H1 (cell line): ENCODE results near the gene SGK1. TPM values are rescaled to one million over a fixed set of nuclear protein-coding genes. Genes with fewer than 3 reads are reported as not detected.

ENCODE experiments used
- CTCF ChIA-PET: fragments of 300-600 bp; sonication (Branson Sonifier 250); formaldehyde crosslinking; loops from one replicate; lab custom pipeline; 2021; ENCODE audit not compliant: partially characterized antibody; lab: Charles Lee
- POLR2A ChIA-PET: fragments of 300-600 bp; sonication (Branson Sonifier 250); formaldehyde crosslinking; loops from one replicate; lab custom pipeline; 2021; ENCODE audit warnings: inconsistent platforms; ENCODE audit not compliant: partially characterized antibody; lab: Charles Lee
- DNase-seq, 2 experiments: peaks; one replicate each; pipeline versions ENCODE4 v3.0.0 to v3.0.0-alpha.2; 2010 to 2022; ENCODE audit warnings: low spot score in 2 of 2, low read depth in 1 of 2, mixed read lengths in 1 of 2
- FAIRE-seq: peaks from 2 replicates; lab custom pipeline; 2011; peaks lifted over from hg19 to GRCh38; lab: Jason Lieb, UNC
- H2AFZ ChIP-seq: 2 replicates; pipeline ENCODE4 v1.8.1; 2012; ENCODE audit warnings: low read length, inconsistent platforms
- H2AK5ac ChIP-seq: 2 replicates; pipeline ENCODE4 v1.6.1; 2013; ENCODE audit warnings: low read depth, low read length
- H2BK120ac ChIP-seq: replicated peaks from 2 replicates; pipeline ENCODE3; 2013; ENCODE audit warnings: low read depth, low read length, inconsistent platforms
- H2BK12ac ChIP-seq: 2 replicates; pipeline ENCODE4 v1.6.1; 2013; ENCODE audit warnings: low read depth, low read length
- H2BK15ac ChIP-seq: 2 replicates; pipeline ENCODE4 v1.6.1; 2013; ENCODE audit warnings: low read length
- H2BK20ac ChIP-seq: 2 replicates; pipeline ENCODE4 v1.6.1; 2013; ENCODE audit warnings: low read length
- H2BK5ac ChIP-seq: 2 replicates; pipeline ENCODE4 v1.6.1; 2013; ENCODE audit warnings: low read depth, low read length
- H3K14ac ChIP-seq: 2 replicates; pipeline ENCODE4 v1.6.1; 2013; ENCODE audit warnings: inconsistent platforms; ENCODE audit not compliant: insufficient read length
- H3K18ac ChIP-seq: 2 replicates; pipeline ENCODE4 v1.6.1; 2013; ENCODE audit warnings: low read length; ENCODE audit errors: extremely low read depth
- H3K23ac ChIP-seq: 2 replicates; pipeline ENCODE4 v1.6.1; 2013; ENCODE audit warnings: inconsistent platforms; ENCODE audit not compliant: insufficient read length
- H3K23me2 ChIP-seq: 2 replicates; pipeline ENCODE4 v1.6.1; 2013; ENCODE audit warnings: low read depth, low read length
- H3K27ac ChIP-seq: 2 replicates; pipeline ENCODE4 v1.6.1; 2011; ENCODE audit warnings: low read depth, low read length, inconsistent platforms
- H3K27me3 ChIP-seq, 4 experiments: replicated peaks in 1 of 4; 1 replicate in 1 of 4; 2 replicates in 3 of 4; pipeline versions ENCODE4 v1.6.1 to v1.8.1; 2011 to 2013; ENCODE audit warnings: low read length in 3 of 4, mild to moderate bottlenecking in 3 of 4, inconsistent platforms in 2 of 4, mixed read lengths in 2 of 4, moderate library complexity in 1 of 4; ENCODE audit not compliant: control insufficient read depth in 3 of 4, insufficient read depth in 3 of 4; ENCODE audit errors: extremely low read depth in 1 of 4
- H3K36me3 ChIP-seq, 4 experiments: 2 replicates each; pipeline versions ENCODE4 v1.6.1 to v1.8.1; 2011 to 2013; ENCODE audit warnings: mild to moderate bottlenecking in 4 of 4, low read length in 3 of 4, moderate library complexity in 2 of 4, control low read depth in 1 of 4, inconsistent platforms in 1 of 4; ENCODE audit not compliant: insufficient read depth in 4 of 4, control insufficient read depth in 2 of 4
- H3K4ac ChIP-seq: replicated peaks from 2 replicates; pipeline ENCODE3; 2013; ENCODE audit warnings: low read length, low read depth, mixed read lengths, inconsistent platforms; ENCODE audit not compliant: insufficient read length
- H3K4me1 ChIP-seq, 4 experiments: replicated peaks in 1 of 4; 1 replicate in 1 of 4; 2 replicates in 3 of 4; pipeline versions ENCODE4 v1.6.1 to v1.8.1; 2011 to 2013; ENCODE audit warnings: low read length in 3 of 4, inconsistent platforms in 2 of 4, mixed read lengths in 1 of 4; ENCODE audit not compliant: insufficient read depth in 4 of 4, control insufficient read depth in 3 of 4
- H3K4me2 ChIP-seq, 2 experiments: 2 replicates each; pipeline versions ENCODE4 v1.6.1 to v1.8.1; 2011 to 2013; ENCODE audit warnings: low read depth in 2 of 2, low read length in 2 of 2, control low read depth in 1 of 2, inconsistent platforms in 1 of 2, mild to moderate bottlenecking in 1 of 2; ENCODE audit not compliant: insufficient read depth in 1 of 2
- H3K4me3 ChIP-seq, 4 experiments: fragments of 200-600, 300-600 bp in 1 of 4; sonication (generic), shearing (Covaris generic), sonication (Bioruptor Twin) in 1 of 4; 2 replicates each; pipeline versions ENCODE4 v1.5.1 to v1.8.1; 2011 to 2016; ENCODE audit warnings: low read length in 4 of 4, low read depth in 3 of 4, control low read depth in 2 of 4, inconsistent platforms in 2 of 4, mild to moderate bottlenecking in 2 of 4, mixed read lengths in 1 of 4, moderate library complexity in 1 of 4; ENCODE audit not compliant: insufficient read depth in 2 of 4; ENCODE audit errors: extremely low read depth in 1 of 4
- H3K56ac ChIP-seq: replicated peaks from 2 replicates; pipeline ENCODE3; 2013; ENCODE audit warnings: low read depth, mild to moderate bottlenecking, mixed read lengths, low read length, inconsistent platforms; ENCODE audit not compliant: insufficient read length
- H3K79me1 ChIP-seq: 2 replicates; pipeline ENCODE4 v1.6.1; 2013; ENCODE audit warnings: low read depth, low read length, control low read depth
- H3K79me2 ChIP-seq, 2 experiments: 2 replicates each; pipeline versions ENCODE4 v1.6.1 to v1.8.1; 2012 to 2013; ENCODE audit warnings: low read length in 2 of 2, mild to moderate bottlenecking in 2 of 2, inconsistent platforms in 1 of 2; ENCODE audit not compliant: insufficient read depth in 2 of 2, control insufficient read depth in 1 of 2
- H3K9ac ChIP-seq, 4 experiments: replicated peaks in 1 of 4; 1 replicate in 1 of 4; 2 replicates in 3 of 4; pipeline versions ENCODE4 v1.6.1 to v1.8.1; 2011 to 2013; ENCODE audit warnings: low read depth in 3 of 4, low read length in 3 of 4, control low read depth in 2 of 4, mild to moderate bottlenecking in 2 of 4, moderate library complexity in 2 of 4, inconsistent platforms in 1 of 4; ENCODE audit errors: extremely low read depth in 1 of 4
- H3K9me3 ChIP-seq, 2 experiments: 2 replicates each; pipeline versions ENCODE4 v1.6.1 to v1.8.1; 2012 to 2013; ENCODE audit warnings: mild to moderate bottlenecking in 2 of 2, moderate library complexity in 2 of 2, control low read depth in 1 of 2, inconsistent platforms in 1 of 2, low read depth in 1 of 2, low read length in 1 of 2, mixed read lengths in 1 of 2; ENCODE audit not compliant: insufficient read depth in 2 of 2
- H4K20me1 ChIP-seq, 2 experiments: replicated peaks in 1 of 2; 2 replicates each; pipeline versions ENCODE3 to v1.8.1; 2011 to 2013; ENCODE audit warnings: inconsistent platforms in 2 of 2, low read length in 2 of 2, mild to moderate bottlenecking in 1 of 2; ENCODE audit not compliant: insufficient read depth in 2 of 2, control insufficient read depth in 1 of 2
- H4K5ac ChIP-seq: 2 replicates; pipeline ENCODE4 v1.6.1; 2013; ENCODE audit warnings: low read length, low read depth, mixed read lengths, inconsistent platforms; ENCODE audit not compliant: insufficient read length
- H4K8ac ChIP-seq: 2 replicates; pipeline ENCODE4 v1.8.0; 2013; ENCODE audit warnings: mild to moderate bottlenecking, moderate library complexity, low read length, inconsistent platforms; ENCODE audit not compliant: insufficient read depth; ENCODE audit errors: extremely low read depth
- H4K91ac ChIP-seq: replicated peaks from 2 replicates; pipeline ENCODE3; 2013; ENCODE audit warnings: low read length, mixed read lengths, inconsistent platforms; ENCODE audit not compliant: insufficient read length
- TBP ChIP-seq: IDR thresholded peaks from 2 replicates; pipeline ENCODE4 v1.6.1; 2011; ENCODE audit warnings: low read depth, low read length, improper control_type of control experiment
- WGBS, 2 experiments: shearing (Covaris generic) in 1 of 2; methylation state at CpG; one replicate each; pipeline versions ENCODE4 v1.1.6 to v1.1.7; 2013 to 2015; ENCODE audit warnings: low lambda C conversion rate in 2 of 2, mixed read lengths in 2 of 2, inconsistent platforms in 1 of 2, low coverage in 1 of 2, missing lambda C conversion rate in 1 of 2; ENCODE audit not compliant: insufficient replicate concordance in 2 of 2, insufficient coverage in 1 of 2, insufficient read length in 1 of 2; ENCODE audit errors: extremely low coverage in 1 of 2, missing lambda C conversion rate in 1 of 2; 5-methylcytosine and 5-hydroxymethylcytosine counted together
- polyA plus RNA-seq, 7 experiments: library from polyadenylated mRNA; depleted of rRNA in 3 of 7; stranded (reverse) in 5 of 7; unstranded in 2 of 7; fragments of >200 nt in 5 of 7; fragments of 200-250 nt in 2 of 7; gene quantifications; 1 replicate in 5 of 7; 2 replicates in 1 of 7; 4 replicates in 1 of 7; pipeline versions ENCODE4 v1.2.1 to v1.2.3, GENCODE V29; 2011 to 2013; ENCODE audit warnings: missing spikeins in 2 of 7, mixed read lengths in 2 of 7
- total RNA-seq: library from RNA; stranded (reverse); fragmentation: NEBNext Ultra II Directional; extraction: Animal tissue kit (Norgen Biotek cat#: 25700); gene quantifications from 2 replicates; pipeline ENCODE4 v1.2.1, GENCODE V29; 2021

Gene SGK1
- total and polyA plus RNA-seq, 2 of the 8 experiments (the other 6 are each of a cell fraction or from before 2014, with no cell fraction given) = 14.5 to 18.4 TPM

- H3K79me1 ChIP-seq = no peaks in the 10 kb centered on the region
- no peaks in the 10 kb centered on the region for H3K36me3 ChIP-seq
- FAIRE-seq = no peak
- 90% methylated on average over 2 of the region's 2 CpGs; no CpG with 5 or more reads in 1 of the 2 experiments for WGBS, 2 experiments
- ChIA-PET CTCF (no interaction called here), POLR2A (no interaction called here)
- H3K27ac ChIP-seq = no peak overlapping the region
- H3K23me2 ChIP-seq = no peaks in the 10 kb centered on the region
- no peak overlapping the region for H2BK12ac ChIP-seq
- H2AFZ ChIP-seq = no peak overlapping the region
- no peak overlapping the region for H3K4me3 ChIP-seq
- H3K4me1 ChIP-seq = no peaks in the 10 kb centered on the region
- no peak overlapping the region for H2BK15ac ChIP-seq
- no peak overlapping the region for H3K18ac ChIP-seq
- no peak overlapping the region for H3K14ac ChIP-seq
- no peaks in the 10 kb centered on the region for H3K27me3 ChIP-seq
- no peak overlapping the region for H2BK20ac ChIP-seq
- H3K23ac ChIP-seq = no peak overlapping the region
- no peak overlapping the region for H4K5ac ChIP-seq
- no peaks in the 10 kb centered on the region for H3K79me2 ChIP-seq
- no peak overlapping the region for H3K56ac ChIP-seq
- no peak for DNase-seq
- H3K4ac ChIP-seq = no peak overlapping the region
- H2BK120ac ChIP-seq = no peak overlapping the region
- no peak overlapping the region for H4K8ac ChIP-seq
- no peak for TF ChIP-seq TBP
- TF ChIP-seq, all 59 proteins: peak for 0
- H4K20me1 ChIP-seq = no peaks in the 10 kb centered on the region
- no peak overlapping the region for H3K4me2 ChIP-seq
- no peak overlapping the region for H2BK5ac ChIP-seq
- H2AK5ac ChIP-seq = no peak overlapping the region
- no peaks in the 10 kb centered on the region for H3K9me3 ChIP-seq
- no peak overlapping the region for H4K91ac ChIP-seq
- no peak overlapping the region for H3K9ac ChIP-seq
These were observed 45.6 kb upstream of the SGK1 start for GRCh38 chr6:134363323-134364039.
